OCI-LY3 (cell line): ENCODE data around the gene GABARAP.

ENCODE experiments used
- H2AFZ ChIP-seq: fragments of 200-600, 300-600 bp; shearing (Covaris generic); 2 replicates; pipeline ENCODE4 v1.6.0; 2014; ENCODE audit warnings: antibody characterized with exemption, low read depth, low read length
- H3K27ac ChIP-seq: fragments of 200-600, 300-600 bp; sonication (generic); 2 replicates; pipeline ENCODE4 v1.5.1; 2014; ENCODE audit warnings: mild to moderate bottlenecking, low read length, moderate library complexity, mixed read lengths
- H3K27me3 ChIP-seq: fragments of 200-600, 300-600 bp; sonication (generic); 2 replicates; pipeline ENCODE4 v1.6.1; 2014; ENCODE audit warnings: low read depth, low read length, mixed read lengths
- H3K36me3 ChIP-seq: fragments of 200-600, 300-600 bp; sonication (generic); replicated peaks from 2 replicates; pipeline ENCODE3; 2014; ENCODE audit warnings: low read depth, low read length, mixed read lengths
- H3K4me1 ChIP-seq: fragments of 300-600, 200-600 bp; sonication (generic); 2 replicates; pipeline ENCODE4 v1.6.1; 2014; ENCODE audit warnings: low read length, mixed read lengths
- H3K4me2 ChIP-seq: fragments of 200-600, 300-600 bp; sonication (generic); 2 replicates; pipeline ENCODE4 v1.6.1; 2014; ENCODE audit warnings: low read length, mixed read lengths
- H3K4me3 ChIP-seq: fragments of 300-600, 200-600 bp; sonication (generic); 2 replicates; pipeline ENCODE4 v1.5.1; 2014; ENCODE audit warnings: antibody characterized with exemption, mild to moderate bottlenecking, low read length, moderate library complexity
- H3K79me2 ChIP-seq: fragments of 300-600, 200-600 bp; shearing (Covaris generic); 2 replicates; pipeline ENCODE4 v1.6.1; 2014; ENCODE audit warnings: mild to moderate bottlenecking, low read length, mixed read lengths
- H3K9ac ChIP-seq: fragments of 300-600, 200-600 bp; shearing (Covaris generic); 2 replicates; pipeline ENCODE4 v1.6.0; 2014; ENCODE audit warnings: mild to moderate bottlenecking, low read length, moderate library complexity
- H3K9me3 ChIP-seq: fragments of 200-600, 300-600 bp; shearing (Covaris generic); 2 replicates; pipeline ENCODE4 v1.6.1; 2014; ENCODE audit warnings: low read length, mixed read lengths; ENCODE audit not compliant: insufficient read depth
- H4K20me1 ChIP-seq: fragments of 200-600, 300-600 bp; sonication (generic); 2 replicates; pipeline ENCODE4 v1.6.1; 2016; ENCODE audit warnings: low read length, mixed read lengths; ENCODE audit not compliant: insufficient read depth
- CTCF ChIP-seq: fragments of 200-600, 300-600 bp; sonication (generic); IDR thresholded peaks from 2 replicates; pipeline ENCODE4 v1.5.1; 2014; ENCODE audit warnings: antibody characterized with exemption, low read length, low read depth
- EZH2phosphoT487 ChIP-seq: fragments of 200-600 bp; shearing (Covaris generic); IDR thresholded peaks from 2 replicates; pipeline ENCODE4 v1.6.1; 2018; ENCODE audit warnings: antibody characterized with exemption, mixed run types, low read depth

GABARAP gene

GRCh38 chr17:7221278-7222092 is 20.8 kb downstream of the GABARAP start:
- Histone ChIP-seq H3K4me1 (peaks cover 27% of the 10 kb centered on the region), H3K79me2 (0 out of 2 replicates have a peak, but pooled peaks cover 4% of the 10 kb centered on the region), H3K36me3 (peaks cover 7% of the 10 kb centered on the region), H3K27ac (no peak overlapping the region), H3K4me3 (no peak overlapping the region), H3K9me3 (no peaks in the 10 kb centered on the region), H3K9ac (no peak overlapping the region), H4K20me1 (no peaks in the 10 kb centered on the region), H3K4me2 (no peak overlapping the region), H2AFZ (no peak overlapping the region), H3K27me3 (no peaks in the 10 kb centered on the region)
- TF ChIP-seq EZH2phosphoT487 (no peak), CTCF (no peak)

GRCh38 chr17:7220593-7221277 is 21.5 kb downstream of the GABARAP start:
- Histone ChIP-seq H3K4me1 (peaks cover 34% of the 10 kb centered on the region), H3K36me3 (peaks cover 7% of the 10 kb centered on the region), H3K4me2 (peak overlapping the region; percentile 98), H4K20me1 (no peaks in the 10 kb centered on the region), H3K9ac (peak overlapping the region; percentile 91), H2AFZ (no peak overlapping the region), H3K79me2 (0 out of 2 replicates have a peak, but pooled peaks cover 4% of the 10 kb centered on the region), H3K4me3 (peak overlapping the region; percentile 97), H3K27me3 (no peaks in the 10 kb centered on the region), H3K27ac (peak overlapping the region; percentile 56), H3K9me3 (no peaks in the 10 kb centered on the region)
- TF ChIP-seq EZH2phosphoT487 (no peak), CTCF (peak; percentile 54)

- peak within 1 kb of the TSS; percentile 98 for H3K4me2 ChIP-seq
- H3K27me3 ChIP-seq = no peaks in the 10 kb centered on the region
- TF ChIP-seq EZH2phosphoT487 = no peak
- TF ChIP-seq CTCF = no peak
- H4K20me1 ChIP-seq = no peaks in the 10 kb centered on the region
- H3K79me2 ChIP-seq = 0 out of 2 replicates have a peak, but pooled peaks cover 4% of the 10 kb centered on the region
- H3K4me1 ChIP-seq = peaks cover 38% of the 10 kb centered on the region
- peak within 1 kb of the TSS; percentile 97 for H3K4me3 ChIP-seq
- H2AFZ ChIP-seq = peak within 1 kb of the TSS; percentile 71; the same call in 1 of the 2 replicates
- peak within 1 kb of the TSS; percentile 91 for H3K9ac ChIP-seq
- H3K36me3 ChIP-seq = peaks cover 7% of the 10 kb centered on the region
- no peaks in the 10 kb centered on the region for H3K9me3 ChIP-seq
- H3K27ac ChIP-seq = peak within 1 kb of the TSS; percentile 56
Measured at GRCh38 chr17:7219812-7220592, 22.2 kb downstream of the GABARAP start, which contains the start of the genes ACADVL and DLG4. TSS of gene ACADVL (plus strand) at chr17:7219938. CDS start at chr17:7219985, 47 bp downstream. TSS of gene DLG4 (minus strand) at chr17:7219836.
